ENCODE data around the gene RAB36. TPM values are rescaled to one million over a fixed set of nuclear protein-coding genes. Genes with fewer than 3 reads are reported as not detected.

Gene RAB36
- total RNA-seq, 1 donor from 2014 or later: 1.8 TPM

GRCh38 chr22:23181721-23182308 lies 36.5 kb downstream of the RAB36 start:
- Histone ChIP-seq H3K27me3 (no peaks in the 10 kb centered on the region), H3K4me3 (peak overlapping the region; percentile 61 to 95), H3K36me3 (peaks cover 0 to 10% of the 10 kb centered on the region in 2 donors), H3K4me1 (peaks cover 14 to 32% of the 10 kb centered on the region in 2 donors), H3K9me3 (no peaks in the 10 kb centered on the region), H3K27ac (peak overlapping the region; percentile 70 to 80)
- TF ChIP-seq, protein P1, sequence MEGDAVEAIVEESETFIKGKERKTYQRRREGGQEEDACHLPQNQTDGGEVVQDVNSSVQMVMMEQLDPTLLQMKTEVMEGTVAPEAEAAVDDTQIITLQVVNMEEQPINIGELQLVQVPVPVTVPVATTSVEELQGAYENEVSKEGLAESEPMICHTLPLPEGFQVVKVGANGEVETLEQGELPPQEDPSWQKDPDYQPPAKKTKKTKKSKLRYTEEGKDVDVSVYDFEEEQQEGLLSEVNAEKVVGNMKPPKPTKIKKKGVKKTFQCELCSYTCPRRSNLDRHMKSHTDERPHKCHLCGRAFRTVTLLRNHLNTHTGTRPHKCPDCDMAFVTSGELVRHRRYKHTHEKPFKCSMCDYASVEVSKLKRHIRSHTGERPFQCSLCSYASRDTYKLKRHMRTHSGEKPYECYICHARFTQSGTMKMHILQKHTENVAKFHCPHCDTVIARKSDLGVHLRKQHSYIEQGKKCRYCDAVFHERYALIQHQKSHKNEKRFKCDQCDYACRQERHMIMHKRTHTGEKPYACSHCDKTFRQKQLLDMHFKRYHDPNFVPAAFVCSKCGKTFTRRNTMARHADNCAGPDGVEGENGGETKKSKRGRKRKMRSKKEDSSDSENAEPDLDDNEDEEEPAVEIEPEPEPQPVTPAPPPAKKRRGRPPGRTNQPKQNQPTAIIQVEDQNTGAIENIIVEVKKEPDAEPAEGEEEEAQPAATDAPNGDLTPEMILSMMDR (IDR thresholded peaks at IDR 0.05): no peak
- intact Hi-C loops (cut with DNase I): no loop called here
- no peak for DNase-seq (ENCODE audit: low spot score in 2 of 2)

DNA sequence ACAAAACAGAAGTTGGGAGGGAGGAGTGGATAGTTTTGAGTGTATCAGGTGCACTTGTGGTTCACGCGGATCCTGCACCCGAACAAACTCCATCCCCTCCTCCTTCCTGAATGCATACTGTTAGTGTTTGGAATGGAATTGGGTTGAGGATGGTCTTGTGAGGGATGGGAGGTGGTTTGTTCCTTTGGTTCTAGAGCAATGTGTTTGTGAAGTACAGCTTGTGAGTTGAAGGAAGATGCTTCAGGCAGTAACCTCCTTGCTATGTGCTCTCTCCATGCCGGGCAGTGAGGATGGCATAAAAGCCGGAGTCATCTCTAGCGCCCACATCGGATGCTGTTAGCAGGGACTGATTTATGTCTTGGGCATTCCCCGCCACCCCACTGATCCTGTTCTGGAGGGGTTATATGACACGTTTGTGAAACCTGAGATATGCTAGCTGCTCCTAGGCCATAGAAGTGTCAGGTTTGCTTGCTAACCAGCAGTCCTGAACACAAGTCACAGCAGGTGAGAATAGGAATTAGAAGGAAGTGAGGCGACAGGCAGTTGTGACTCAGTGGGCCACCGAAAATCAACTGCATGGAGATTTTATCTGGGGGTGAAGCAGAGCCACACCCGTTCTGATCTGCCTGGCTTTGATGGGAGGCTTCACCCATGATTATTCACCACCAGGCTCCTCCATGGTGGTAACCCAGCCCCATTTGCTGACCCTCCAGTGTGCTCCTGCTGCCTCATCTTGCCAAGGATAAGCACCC lies 37.2 kb downstream of the RAB36 start:
- peaks cover 14 to 38% of the 10 kb centered on the region in 2 donors for H3K4me1 ChIP-seq
- intact Hi-C loops (cut with DNase I): no loop called here
- peaks cover 0 to 10% of the 10 kb centered on the region in 2 donors for H3K36me3 ChIP-seq
- H3K9me3 ChIP-seq: no peaks in the 10 kb centered on the region
- no peak for DNase-seq (ENCODE audit: low spot score in 2 of 2)
- TF ChIP-seq, protein P1 (IDR thresholded peaks at IDR 0.05): no peak
- no peaks in the 10 kb centered on the region for H3K27me3 ChIP-seq
- peak overlapping the region; percentile 70 to 80 for H3K27ac ChIP-seq
- H3K4me3 ChIP-seq: peak overlapping the region; percentile 61 to 95

- DNase-seq (ENCODE audit: low spot score in 2 of 2): peak in 1 of 2 donors; percentile 75
- H3K36me3 ChIP-seq: peaks cover 0 to 10% of the 10 kb centered on the region in 2 donors
- peak overlapping the region; percentile 70 to 80 for H3K27ac ChIP-seq
- no peaks in the 10 kb centered on the region for H3K27me3 ChIP-seq
- no peaks in the 10 kb centered on the region for H3K9me3 ChIP-seq
- peak overlapping the region; percentile 61 to 95 for H3K4me3 ChIP-seq
- TF ChIP-seq, protein P1 (IDR thresholded peaks at IDR 0.05): no peak
- peaks cover 14 to 41% of the 10 kb centered on the region in 2 donors for H3K4me1 ChIP-seq
- intact Hi-C loops (cut with DNase I): no loop called here
These were observed 37.9 kb downstream of the RAB36 start for GRCh38 chr22:23183061-23183698.

DNA sequence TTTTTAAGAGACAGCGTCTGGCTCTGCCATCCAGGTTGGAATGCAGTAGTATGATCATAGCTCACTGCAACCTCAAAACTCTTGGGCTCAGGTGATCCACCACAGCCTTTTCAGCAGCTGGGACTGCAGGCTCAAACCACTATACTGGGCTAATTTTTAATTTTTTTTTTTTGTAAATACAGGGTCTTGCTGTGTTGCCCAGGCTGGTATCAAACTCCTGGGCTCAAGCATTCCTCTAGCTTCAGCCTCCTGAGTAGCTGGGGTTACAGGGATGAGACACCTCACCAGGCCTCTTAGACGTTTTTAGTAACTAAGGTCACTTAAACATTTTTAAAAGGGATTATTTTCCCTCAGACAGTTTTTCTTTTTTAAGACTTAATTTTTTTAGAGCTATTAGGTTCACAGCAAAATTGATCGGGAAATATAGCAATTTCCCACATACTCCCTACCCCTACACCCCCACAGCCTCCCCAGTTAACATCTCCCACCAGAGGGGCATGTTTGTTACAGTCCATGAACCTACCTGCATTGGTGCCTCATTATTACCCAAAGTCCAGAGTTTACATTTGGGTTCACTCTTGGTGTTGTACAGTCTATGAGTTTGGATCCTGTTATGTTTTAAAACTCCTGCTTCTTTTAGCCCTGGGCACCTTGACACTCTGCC lies 39.0 kb downstream of the RAB36 start:
- peaks cover 9 to 34% of the 10 kb centered on the region in 2 donors for H3K4me1 ChIP-seq
- no peaks in the 10 kb centered on the region for H3K27me3 ChIP-seq
- no peaks in the 10 kb centered on the region for H3K9me3 ChIP-seq
- no peak for DNase-seq (ENCODE audit: low spot score in 2 of 2)
- peak overlapping the region; percentile 41 to 80 for H3K27ac ChIP-seq
- H3K4me3 ChIP-seq: peak overlapping the region; percentile 61 to 95
- TF ChIP-seq, protein P1 (IDR thresholded peaks at IDR 0.05): no peak
- intact Hi-C loops (cut with DNase I): no loop called here
- peaks cover 0 to 10% of the 10 kb centered on the region in 2 donors for H3K36me3 ChIP-seq

DNA sequence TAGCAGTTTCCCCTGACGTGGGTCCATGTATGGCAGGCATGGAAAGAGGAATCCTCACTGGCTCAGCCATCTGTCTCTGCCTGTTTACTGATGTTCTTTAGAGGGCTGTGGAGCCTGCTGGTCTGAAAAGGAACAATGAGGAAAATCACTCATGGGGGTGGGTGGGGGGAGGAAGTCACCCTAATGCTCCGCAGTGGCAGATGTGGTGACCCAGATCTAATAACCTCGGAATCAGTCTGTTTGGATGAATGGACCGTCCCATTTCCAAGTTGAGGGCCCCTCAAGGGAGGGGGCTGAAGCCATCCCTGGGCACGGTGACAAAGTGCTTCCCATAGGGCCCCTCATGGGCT lies 39.5 kb downstream of the RAB36 start:
- intact Hi-C loops (cut with DNase I): no loop called here
- TF ChIP-seq, protein P1 (IDR thresholded peaks at IDR 0.05): no peak
- H3K36me3 ChIP-seq: peaks cover 0 to 10% of the 10 kb centered on the region in 2 donors
- H3K4me1 ChIP-seq: peaks cover 4 to 29% of the 10 kb centered on the region in 2 donors
- H3K27me3 ChIP-seq: no peaks in the 10 kb centered on the region
- H3K27ac ChIP-seq: peak overlapping the region; percentile 41 to 80
- H3K4me3 ChIP-seq: peak overlapping the region in 1 of 2 donors; percentile 95
- no peaks in the 10 kb centered on the region for H3K9me3 ChIP-seq
- no peak for DNase-seq (ENCODE audit: low spot score in 2 of 2)
